ENCODE measurements around the gene ZCWPW1. TPM values are rescaled to one million over a fixed set of nuclear protein-coding genes. Genes with fewer than 3 reads are reported as not detected.
"Not testable (repeated sequence)": the region's sequence is repeated elsewhere in the genome, so short reads cannot be mapped to it uniquely, and the experiment has no call there.

The ZCWPW1 gene
- total and polyA plus RNA-seq, 2 donors (not counting 1 experiment from before 2014, with no cell fraction given): 11.3 to 28.0 TPM

DNA sequence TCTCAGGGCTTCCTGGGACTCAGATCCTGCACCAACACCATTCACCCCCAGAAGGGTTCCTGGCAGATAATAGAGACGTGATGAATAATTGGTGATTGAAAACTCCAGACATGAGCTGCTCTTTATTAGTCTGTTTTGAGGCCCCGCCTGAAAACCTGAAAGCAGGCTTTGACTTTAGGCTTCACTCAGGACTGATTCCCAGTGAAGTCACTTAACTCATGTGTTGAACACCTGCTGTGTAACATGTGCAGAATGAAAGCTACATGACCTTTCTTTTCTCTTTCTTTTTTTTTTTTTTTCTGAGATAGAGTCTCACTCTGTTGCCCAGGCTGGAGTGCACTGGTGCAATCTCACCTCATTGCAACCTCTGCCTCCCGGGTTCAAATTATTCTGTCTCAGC is 26.7 kb upstream of the ZCWPW1 start:
- CTCF ChIA-PET: interaction anchor here (1.1 to 3.7 kb wide), 6 partner anchors 15 to 132 kb away, joined by 3 to 16 read pairs (median 4); no protein-coding TSS in a partner anchor
- no peak for ATAC-seq (ENCODE audit: low read depth)
- Mint-ChIP-seq H3K9me3 (ENCODE audit: insufficient read depth) (no peaks in the 10 kb centered on the region), H3K4me1 (peaks cover 8% of the 10 kb centered on the region), H3K27me3 (no peaks in the 10 kb centered on the region), H3K4me3 (no peak overlapping the region), H3K27ac (no peak overlapping the region)
- Histone ChIP-seq H3K9ac (ENCODE audit: low read length) (no peak overlapping the region), H2AFZ (ENCODE audit: insufficient read depth, low read depth, low read length, poor library complexity, severe bottlenecking) (no peak overlapping the region), H3K27ac (ENCODE audit: low read length in 2 of 2) (no peak overlapping the region), H3K9me3 (ENCODE audit: control extremely low read depth in 1 of 3, control insufficient read depth in 2 of 3, insufficient read depth in 1 of 3, low read length in 2 of 3) (no peaks in the 10 kb centered on the region), H3K4me3 (ENCODE audit: control extremely low read depth in 1 of 5, extremely low read depth in 1 of 5, insufficient read depth in 1 of 5, low read depth in 2 of 5, low read length in 4 of 5) (no peak overlapping the region), H4K20me1 (ENCODE audit: control insufficient read depth, insufficient read depth, low read length, poor library complexity, severe bottlenecking) (no peaks in the 10 kb centered on the region), H3K4me1 (ENCODE audit: control insufficient read depth in 2 of 2, insufficient read depth in 2 of 2, low read length in 2 of 2) (peaks cover under 1 to 7% of the 10 kb centered on the region in 2 donors), H3K4me2 (replicated peaks; ENCODE audit: low read depth, low read length, poor library complexity, severe bottlenecking) (no peak overlapping the region), H3K36me3 (replicated peaks in 1 of 2; ENCODE audit: control extremely low read depth in 1 of 2, control insufficient read depth in 1 of 2, extremely low read depth in 1 of 2, insufficient read depth in 2 of 2, low read length in 1 of 2) (peaks cover 0 to 4% of the 10 kb centered on the region in 2 experiments), H3K27me3 (replicated peaks in 1 of 4; ENCODE audit: control extremely low read depth in 1 of 4, control insufficient read depth in 3 of 4, insufficient read depth in 4 of 4, low read length in 3 of 4) (no peaks in the 10 kb centered on the region), H3K79me2 (ENCODE audit: control insufficient read depth, insufficient read depth, low read length) (no peaks in the 10 kb centered on the region)
- 100% methylated on average over 1 of the region's 3 CpGs for WGBS (ENCODE audit: insufficient coverage)
- intact Hi-C loops (cut with micrococcal nuclease): no loop called here
- TF ChIP-seq, protein P1, sequence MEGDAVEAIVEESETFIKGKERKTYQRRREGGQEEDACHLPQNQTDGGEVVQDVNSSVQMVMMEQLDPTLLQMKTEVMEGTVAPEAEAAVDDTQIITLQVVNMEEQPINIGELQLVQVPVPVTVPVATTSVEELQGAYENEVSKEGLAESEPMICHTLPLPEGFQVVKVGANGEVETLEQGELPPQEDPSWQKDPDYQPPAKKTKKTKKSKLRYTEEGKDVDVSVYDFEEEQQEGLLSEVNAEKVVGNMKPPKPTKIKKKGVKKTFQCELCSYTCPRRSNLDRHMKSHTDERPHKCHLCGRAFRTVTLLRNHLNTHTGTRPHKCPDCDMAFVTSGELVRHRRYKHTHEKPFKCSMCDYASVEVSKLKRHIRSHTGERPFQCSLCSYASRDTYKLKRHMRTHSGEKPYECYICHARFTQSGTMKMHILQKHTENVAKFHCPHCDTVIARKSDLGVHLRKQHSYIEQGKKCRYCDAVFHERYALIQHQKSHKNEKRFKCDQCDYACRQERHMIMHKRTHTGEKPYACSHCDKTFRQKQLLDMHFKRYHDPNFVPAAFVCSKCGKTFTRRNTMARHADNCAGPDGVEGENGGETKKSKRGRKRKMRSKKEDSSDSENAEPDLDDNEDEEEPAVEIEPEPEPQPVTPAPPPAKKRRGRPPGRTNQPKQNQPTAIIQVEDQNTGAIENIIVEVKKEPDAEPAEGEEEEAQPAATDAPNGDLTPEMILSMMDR (IDR thresholded peaks at IDR 0.05): no peak
- no peak for TF ChIP-seq EZH2 (IDR thresholded peaks at IDR 0.05; ENCODE audit: borderline replicate concordance, insufficient read depth, low read depth, low read length, poor library complexity, severe bottlenecking)
- POLR2A ChIA-PET: interaction anchor here (0.5 kb wide), 1 partner anchor 262 kb away, joined by 3 read pairs; no protein-coding TSS in a partner anchor
- no peak for DNase-seq

DNA sequence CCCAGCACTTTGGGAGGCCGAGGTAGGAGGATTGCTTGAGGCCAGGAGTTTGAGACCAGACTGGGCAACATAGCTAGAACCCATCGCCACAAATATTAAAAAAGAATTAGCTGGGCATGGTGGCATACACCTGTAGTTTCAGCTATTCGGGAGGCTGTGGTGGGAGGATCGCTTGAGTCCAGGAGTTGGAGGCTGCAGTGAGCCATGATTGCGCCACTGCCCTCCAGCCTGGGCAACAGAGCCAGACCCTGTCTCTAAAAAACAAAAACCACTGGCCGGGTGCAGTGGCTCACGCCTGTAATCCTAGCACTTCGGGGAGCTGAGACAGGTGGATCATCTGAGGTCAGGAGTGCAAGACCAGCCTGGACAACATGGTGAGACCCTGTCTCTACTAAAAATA is 25.4 kb upstream of the ZCWPW1 start:
- H3K27ac ChIP-seq (ENCODE audit: low read length in 2 of 2); intact Hi-C loops (cut with micrococcal nuclease); ATAC-seq (ENCODE audit: low read depth); H3K79me2 ChIP-seq (ENCODE audit: control insufficient read depth, insufficient read depth, low read length); H3K4me3 Mint-ChIP-seq; H3K4me2 ChIP-seq (replicated peaks; ENCODE audit: low read depth, low read length, poor library complexity, severe bottlenecking); H3K9me3 ChIP-seq (ENCODE audit: control extremely low read depth in 1 of 3, control insufficient read depth in 2 of 3, insufficient read depth in 1 of 3, low read length in 2 of 3); H3K36me3 ChIP-seq (replicated peaks in 1 of 2; ENCODE audit: control extremely low read depth in 1 of 2, control insufficient read depth in 1 of 2, extremely low read depth in 1 of 2, insufficient read depth in 2 of 2, low read length in 1 of 2); H3K9me3 Mint-ChIP-seq (ENCODE audit: insufficient read depth); DNase-seq; H4K20me1 ChIP-seq (ENCODE audit: control insufficient read depth, insufficient read depth, low read length, poor library complexity, severe bottlenecking); H3K9ac ChIP-seq (ENCODE audit: low read length); H3K27me3 ChIP-seq (replicated peaks in 1 of 4; ENCODE audit: control extremely low read depth in 1 of 4, control insufficient read depth in 3 of 4, insufficient read depth in 4 of 4, low read length in 3 of 4); H3K4me1 ChIP-seq (ENCODE audit: control insufficient read depth in 2 of 2, insufficient read depth in 2 of 2, low read length in 2 of 2); H3K27ac Mint-ChIP-seq; H3K4me3 ChIP-seq (ENCODE audit: control extremely low read depth in 1 of 5, extremely low read depth in 1 of 5, insufficient read depth in 1 of 5, low read depth in 2 of 5, low read length in 4 of 5); H3K27me3 Mint-ChIP-seq; H2AFZ ChIP-seq (ENCODE audit: insufficient read depth, low read depth, low read length, poor library complexity, severe bottlenecking): not testable (repeated sequence)
- ChIA-PET POLR2A (interaction anchor here (0.6 kb wide), 1 partner anchor 22 kb away, joined by 6 read pairs; no protein-coding TSS in a partner anchor), CTCF (interaction anchor here (1.1 to 3.7 kb wide), 6 partner anchors 15 to 135 kb away, joined by 3 to 16 read pairs (median 4); no protein-coding TSS in a partner anchor)
- 95% methylated on average over 5 of the region's 8 CpGs for WGBS (ENCODE audit: insufficient coverage)
- H3K4me1 Mint-ChIP-seq: peaks cover 11% of the 10 kb centered on the region

Data from B cell (primary cell).